GM04504 (cell line): ENCODE results near the gene ZBTB32.

ENCODE experiments used
- DNase-seq: peaks from one replicate; pipeline ENCODE4 v3.0.0-alpha.2; 2012; ENCODE audit warnings: low read depth

Gene ZBTB32

GRCh38 chr19:35753634-35754369 is 49.4 kb downstream of the ZBTB32 start:
- DNase-seq: no peak

GRCh38 chr19:35754370-35755130 is 50.2 kb downstream of the ZBTB32 start:
- DNase-seq: no peak

- no peak for DNase-seq
Measured at GRCh38 chr19:35755131-35755549, 50.8 kb downstream of the ZBTB32 start.

- DNase-seq: no peak
Measured at GRCh38 chr19:35755550-35756376, 51.4 kb downstream of the ZBTB32 start.

DNA sequence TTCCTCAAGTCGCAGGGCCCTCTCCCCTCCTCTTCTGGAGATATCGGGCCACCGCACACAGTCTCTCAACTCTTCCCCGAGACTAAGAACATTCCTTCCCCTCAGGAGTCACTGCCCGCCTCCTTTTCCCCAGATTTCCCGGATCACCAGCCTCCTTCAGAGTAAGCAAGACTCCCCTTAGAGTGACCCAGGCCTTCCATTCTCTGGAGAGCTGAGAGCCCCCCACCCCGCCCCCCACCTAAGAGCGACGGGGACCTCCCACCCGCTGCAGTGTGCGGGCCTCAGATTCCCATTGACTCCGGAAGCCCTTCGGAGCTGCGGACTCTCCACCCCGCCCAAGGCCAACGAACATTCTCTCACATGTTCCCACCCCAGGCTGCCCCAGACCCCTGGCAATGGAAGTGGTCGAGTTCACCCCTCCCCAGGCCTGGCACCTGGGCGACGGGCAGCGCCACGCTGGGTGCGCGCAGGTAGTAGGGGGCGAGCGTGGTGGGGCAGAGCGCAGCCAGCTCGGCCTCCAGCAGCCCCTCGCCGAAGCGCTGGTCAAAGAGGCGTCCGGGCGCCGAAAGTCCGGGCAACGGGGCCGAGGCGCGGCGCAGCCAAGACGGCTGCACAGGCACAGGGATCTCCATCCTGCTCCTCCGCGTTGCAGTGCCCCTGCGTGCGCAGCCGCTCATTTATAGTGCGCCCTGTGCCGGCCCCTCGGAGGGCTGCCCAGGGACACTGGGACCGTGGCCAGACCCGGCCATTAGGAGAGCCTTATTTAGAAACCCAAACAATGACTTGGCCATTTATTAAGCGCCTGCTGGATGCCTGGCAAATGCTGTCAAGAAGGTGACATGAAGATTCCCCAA is 52.2 kb downstream of the ZBTB32 start, which contains the start of gene HSPB6:
TSS of gene HSPB6 (minus strand) at position 653 of the 854 bp plus-strand sequence. CDS start at position 632, 21 bp downstream.
- no peak for DNase-seq

GRCh38 chr19:35757231-35757748 is 52.9 kb downstream of the ZBTB32 start:
- DNase-seq: peak; percentile 77

GRCh38 chr19:35757749-35758608 is 53.6 kb downstream of the ZBTB32 start, which contains the start of gene PROSER3:
TSS of gene PROSER3 (plus strand) at chr19:35758176. CDS start at chr19:35758216, 40 bp downstream.
- DNase-seq: peak; percentile 99

DNA sequence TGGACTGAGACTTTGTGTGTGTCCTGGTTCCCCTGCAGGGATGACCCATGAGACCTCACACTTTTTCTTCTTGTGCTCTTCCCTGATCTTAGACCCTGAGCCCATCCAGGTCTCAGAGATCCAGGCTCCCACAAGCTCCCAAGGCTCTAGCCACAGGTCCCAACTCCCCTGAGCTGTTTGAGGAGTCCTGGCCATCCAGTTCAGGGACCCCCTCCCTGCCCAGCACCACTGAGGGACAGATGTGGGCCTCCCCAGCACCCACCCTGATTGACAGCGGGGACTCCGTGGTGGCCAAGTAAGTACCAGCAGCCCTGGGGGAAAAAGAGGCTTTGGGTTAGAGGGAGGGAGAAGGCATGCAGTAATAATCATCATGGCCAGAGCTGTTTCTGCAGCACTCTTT is 55.3 kb downstream of the ZBTB32 start:
- DNase-seq: no peak

DNA sequence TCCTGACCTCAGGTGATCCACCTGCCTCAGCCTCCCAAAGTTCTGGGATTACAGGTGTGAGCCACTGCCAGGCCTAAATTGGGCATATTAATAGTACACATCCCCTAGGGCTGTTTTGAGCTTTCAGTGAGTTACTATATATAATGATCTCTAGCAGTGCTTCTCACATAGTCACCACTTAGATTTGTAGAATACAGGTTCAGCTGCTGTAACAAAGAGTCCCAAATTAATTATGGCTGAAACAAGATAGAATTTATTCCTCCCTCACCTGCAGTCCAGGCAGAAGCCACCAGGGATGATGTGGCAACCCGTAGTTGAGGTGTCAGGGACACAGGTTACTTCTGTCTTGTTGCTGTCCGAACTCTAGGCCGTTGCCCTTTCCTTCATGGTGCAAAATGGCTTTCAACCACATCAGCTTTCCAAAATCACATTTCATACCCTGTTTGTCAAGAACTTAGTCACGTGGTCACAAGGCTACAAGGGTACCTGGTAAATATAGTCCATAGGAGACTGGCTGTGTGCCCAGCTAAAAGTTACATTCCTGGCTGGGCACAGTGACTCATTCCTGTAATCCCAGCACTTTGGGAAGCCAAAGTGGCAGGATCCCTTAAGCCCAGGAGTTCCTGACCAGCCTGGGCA is 56.5 kb downstream of the ZBTB32 start:
- DNase-seq: no peak

- no peak for DNase-seq
Measured at GRCh38 chr19:35764432-35765315, 60.3 kb downstream of the ZBTB32 start.
